Mesenchymal stem cell (in vitro differentiated cells and primary cell): ENCODE data around the gene YIF1A.

ENCODE experiments used
- DNase-seq: peaks from one replicate; pipeline ENCODE4 v3.0.0-alpha.2; 2013
- H2AFZ ChIP-seq: one replicate; pipeline ENCODE4 v1.6.1; 2013; ENCODE audit warnings: low read depth, mild to moderate bottlenecking, control low read depth, inconsistent platforms, low read length, moderate library complexity
- H2AK5ac ChIP-seq: 2 replicates; pipeline ENCODE4 v1.6.1; 2013; ENCODE audit warnings: low read length, moderate library complexity, mild to moderate bottlenecking, inconsistent platforms; ENCODE audit not compliant: severe bottlenecking
- H2BK120ac ChIP-seq: one replicate; pipeline ENCODE4 v1.6.1; 2013; ENCODE audit warnings: low read depth, mild to moderate bottlenecking, inconsistent platforms, low read length, moderate library complexity
- H2BK12ac ChIP-seq, 2 experiments: one replicate each; pipeline ENCODE4 v1.6.1; 2013; ENCODE audit warnings: inconsistent platforms in 2 of 2, low read length in 2 of 2, mild to moderate bottlenecking in 2 of 2, moderate library complexity in 2 of 2, control low read depth in 1 of 2
- H2BK15ac ChIP-seq: one replicate; pipeline ENCODE4 v1.6.1; 2013; ENCODE audit warnings: mild to moderate bottlenecking, low read depth, inconsistent platforms; ENCODE audit not compliant: poor library complexity, severe bottlenecking
- H2BK5ac ChIP-seq: 2 replicates; pipeline ENCODE4 v1.6.1; 2013; ENCODE audit warnings: low read depth, mild to moderate bottlenecking, low read length, control low read depth, inconsistent platforms; ENCODE audit not compliant: poor library complexity, severe bottlenecking
- H3K14ac ChIP-seq, 2 experiments: one replicate each; pipeline ENCODE4 v1.6.1; 2013; ENCODE audit warnings: inconsistent platforms in 2 of 2, low read length in 2 of 2, control low read depth in 1 of 2, mild to moderate bottlenecking in 1 of 2, moderate library complexity in 1 of 2
- H3K18ac ChIP-seq, 2 experiments: one replicate each; pipeline ENCODE4 v1.6.1; 2013; ENCODE audit warnings: inconsistent platforms in 2 of 2, low read length in 2 of 2, control low read depth in 1 of 2, low read depth in 1 of 2, mild to moderate bottlenecking in 1 of 2
- H3K23ac ChIP-seq, 2 experiments: one replicate each; pipeline ENCODE4 v1.6.1; 2013; ENCODE audit warnings: inconsistent platforms in 2 of 2, low read length in 2 of 2, mild to moderate bottlenecking in 2 of 2, moderate library complexity in 2 of 2, control low read depth in 1 of 2
- H3K27ac ChIP-seq: 2 replicates; pipeline ENCODE4 v1.5.1; 2013; ENCODE audit warnings: mild to moderate bottlenecking, moderate library complexity, low read length, control low read depth, inconsistent platforms; ENCODE audit not compliant: poor library complexity, severe bottlenecking
- H3K27me3 ChIP-seq, 2 experiments: 2 replicates each; pipeline versions ENCODE4 v1.6.1 to v1.7.0; 2013; ENCODE audit warnings: low read length in 2 of 2, mild to moderate bottlenecking in 2 of 2, moderate library complexity in 2 of 2, control low read depth in 1 of 2, inconsistent platforms in 1 of 2; ENCODE audit not compliant: control insufficient read depth in 1 of 2, insufficient read depth in 1 of 2
- H3K36me3 ChIP-seq, 2 experiments: 2 replicates each; pipeline versions ENCODE4 v1.6.1 to v1.7.0; 2013; ENCODE audit warnings: low read length in 2 of 2, control low read depth in 1 of 2, inconsistent platforms in 1 of 2, low read depth in 1 of 2, mild to moderate bottlenecking in 1 of 2; ENCODE audit not compliant: insufficient read depth in 2 of 2, control insufficient read depth in 1 of 2
- H3K4ac ChIP-seq, 2 experiments: one replicate each; pipeline ENCODE4 v1.6.1; 2013; ENCODE audit warnings: inconsistent platforms in 2 of 2, low read length in 2 of 2, mild to moderate bottlenecking in 2 of 2, moderate library complexity in 2 of 2, control low read depth in 1 of 2, low read depth in 1 of 2
- H3K4me1 ChIP-seq: 2 replicates; pipeline ENCODE4 v1.6.1; 2013; ENCODE audit warnings: low read depth, low read length, control low read depth; ENCODE audit not compliant: control insufficient read depth, insufficient read depth
- H3K4me2 ChIP-seq: 2 replicates; pipeline ENCODE4 v1.6.1; 2013; ENCODE audit warnings: low read length, mild to moderate bottlenecking, inconsistent platforms; ENCODE audit not compliant: poor library complexity, severe bottlenecking
- H3K4me3 ChIP-seq, 2 experiments: 2 replicates each; pipeline versions ENCODE4 v1.5.1 to v1.7.0; 2013; ENCODE audit warnings: low read length in 2 of 2, mild to moderate bottlenecking in 2 of 2, control low read depth in 1 of 2, low read depth in 1 of 2; ENCODE audit not compliant: insufficient read depth in 1 of 2
- H3K79me1 ChIP-seq: replicated peaks from 2 replicates; pipeline ENCODE4 v1.6.1; 2013; ENCODE audit warnings: mild to moderate bottlenecking, control low read depth, low read length, inconsistent platforms; ENCODE audit not compliant: poor library complexity, severe bottlenecking
- H3K9ac ChIP-seq: 2 replicates; pipeline ENCODE4 v1.7.0; 2013; ENCODE audit warnings: mild to moderate bottlenecking, low read length, moderate library complexity
- H3K9me3 ChIP-seq: 2 replicates; pipeline ENCODE4 v1.7.0; 2013; ENCODE audit warnings: mild to moderate bottlenecking, low read length; ENCODE audit not compliant: control insufficient read depth
- H4K8ac ChIP-seq: one replicate; pipeline ENCODE4 v1.6.1; 2013; ENCODE audit warnings: inconsistent platforms, mild to moderate bottlenecking, low read length, moderate library complexity
- H4K91ac ChIP-seq: one replicate; pipeline ENCODE4 v1.6.1; 2013; ENCODE audit warnings: mild to moderate bottlenecking, low read length, inconsistent platforms
- WGBS: methylation state at CpG from one replicate; pipeline ENCODE4 v1.1.7; 2013; ENCODE audit warnings: mixed read lengths; 5-methylcytosine and 5-hydroxymethylcytosine counted together

The YIF1A gene

GRCh38 chr11:66275396-66275795 is 13.5 kb downstream of the YIF1A start:
- no peak overlapping the region for H3K4ac ChIP-seq
- no peak overlapping the region for H3K4me3 ChIP-seq
- peaks cover 13% of the 10 kb centered on the region for H3K4me1 ChIP-seq
- no peak overlapping the region for H2AK5ac ChIP-seq
- H2BK5ac ChIP-seq, result no peak overlapping the region
- H2BK15ac ChIP-seq, result no peak overlapping the region
- H2BK120ac ChIP-seq, result no peak overlapping the region
- peaks cover 55 to 61% of the 10 kb centered on the region in 2 experiments for H3K36me3 ChIP-seq
- H2BK12ac ChIP-seq, result no peak overlapping the region
- no peak overlapping the region for H3K18ac ChIP-seq
- H3K23ac ChIP-seq, result no peak overlapping the region
- no peak overlapping the region for H3K9ac ChIP-seq
- H3K14ac ChIP-seq, result no peak overlapping the region
- H3K4me2 ChIP-seq, result no peak overlapping the region
- H3K9me3 ChIP-seq, result no peaks in the 10 kb centered on the region
- 97% methylated on average over 8 of the region's 8 CpGs for WGBS
- H3K79me1 ChIP-seq, result peaks cover 14% of the 10 kb centered on the region
- H4K8ac ChIP-seq, result no peak overlapping the region
- no peak overlapping the region for H3K27ac ChIP-seq
- DNase-seq, result no peak
- no peak overlapping the region for H4K91ac ChIP-seq
- peaks cover 7 to 13% of the 10 kb centered on the region in 2 experiments for H3K27me3 ChIP-seq
- no peak overlapping the region for H2AFZ ChIP-seq

- H2AFZ ChIP-seq, result no peak overlapping the region
- no peak overlapping the region for H3K4ac ChIP-seq
- no peak overlapping the region for H2BK120ac ChIP-seq
- 75% methylated on average over 1 of the region's 1 CpG for WGBS
- no peak overlapping the region for H3K27ac ChIP-seq
- H3K14ac ChIP-seq, result no peak overlapping the region
- no peaks in the 10 kb centered on the region for H3K9me3 ChIP-seq
- peaks cover 4 to 7% of the 10 kb centered on the region in 2 experiments for H3K27me3 ChIP-seq
- no peak overlapping the region for H4K8ac ChIP-seq
- H3K23ac ChIP-seq, result no peak overlapping the region
- H3K18ac ChIP-seq, result no peak overlapping the region
- H3K4me1 ChIP-seq, result peaks cover 11% of the 10 kb centered on the region
- no peak for DNase-seq
- no peak overlapping the region for H3K9ac ChIP-seq
- H3K36me3 ChIP-seq, result peaks cover 56 to 61% of the 10 kb centered on the region in 2 experiments
- no peak overlapping the region for H2BK15ac ChIP-seq
- no peak overlapping the region for H3K4me2 ChIP-seq
- H3K4me3 ChIP-seq, result no peak overlapping the region
- no peak overlapping the region for H2BK5ac ChIP-seq
- no peak overlapping the region for H2AK5ac ChIP-seq
- no peak overlapping the region for H2BK12ac ChIP-seq
- H4K91ac ChIP-seq, result no peak overlapping the region
- H3K79me1 ChIP-seq, result peaks cover 14% of the 10 kb centered on the region
Measured at GRCh38 chr11:66274219-66274618, 14.7 kb downstream of the YIF1A start.

DNA sequence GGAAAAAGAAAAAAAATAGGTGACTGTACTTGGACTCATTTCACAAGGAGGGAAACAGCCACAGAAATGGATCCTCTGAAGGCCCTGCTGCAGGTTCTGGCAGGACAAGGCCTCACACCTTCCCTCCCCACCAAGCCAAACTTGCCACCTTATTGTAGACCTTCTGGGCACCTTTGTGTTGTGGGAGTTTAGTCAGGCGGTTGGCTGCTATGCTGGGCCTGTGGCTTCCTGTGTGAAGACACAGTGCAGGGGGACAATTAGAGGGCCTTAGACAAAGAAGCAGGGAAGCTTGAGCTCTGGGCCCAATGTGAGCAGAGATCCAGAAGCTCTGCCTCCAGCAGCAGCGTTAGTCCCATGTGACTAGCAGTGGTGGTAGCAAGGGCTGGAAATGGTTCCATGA is 16.3 kb downstream of the YIF1A start:
- H3K27ac ChIP-seq, result no peak overlapping the region
- no peak overlapping the region for H2BK15ac ChIP-seq
- H2BK5ac ChIP-seq, result no peak overlapping the region
- H3K4me2 ChIP-seq, result no peak overlapping the region
- H2AK5ac ChIP-seq, result no peak overlapping the region
- H3K27me3 ChIP-seq, result no peaks in the 10 kb centered on the region
- H3K18ac ChIP-seq, result no peak overlapping the region
- WGBS, result 98% methylated on average over 2 of the region's 2 CpGs
- H4K8ac ChIP-seq, result no peak overlapping the region
- H2AFZ ChIP-seq, result no peak overlapping the region
- no peak overlapping the region for H3K4me3 ChIP-seq
- H3K9ac ChIP-seq, result no peak overlapping the region
- no peak overlapping the region for H2BK12ac ChIP-seq
- H4K91ac ChIP-seq, result no peak overlapping the region
- H3K36me3 ChIP-seq, result peaks cover 56 to 61% of the 10 kb centered on the region in 2 experiments
- H2BK120ac ChIP-seq, result no peak overlapping the region
- no peak overlapping the region for H3K14ac ChIP-seq
- DNase-seq, result no peak
- peaks cover 14% of the 10 kb centered on the region for H3K79me1 ChIP-seq
- peaks cover 3% of the 10 kb centered on the region for H3K4me1 ChIP-seq
- no peak overlapping the region for H3K23ac ChIP-seq
- H3K9me3 ChIP-seq, result no peaks in the 10 kb centered on the region
- H3K4ac ChIP-seq, result no peak overlapping the region

- H3K9ac ChIP-seq, result no peak overlapping the region
- no peak overlapping the region for H3K27ac ChIP-seq
- H2BK12ac ChIP-seq, result no peak overlapping the region
- H3K4me3 ChIP-seq, result no peak overlapping the region
- H3K27me3 ChIP-seq, result no peaks in the 10 kb centered on the region
- H3K9me3 ChIP-seq, result no peaks in the 10 kb centered on the region
- no peak overlapping the region for H2AFZ ChIP-seq
- no peak overlapping the region for H3K18ac ChIP-seq
- no peak overlapping the region for H4K91ac ChIP-seq
- H2BK5ac ChIP-seq, result no peak overlapping the region
- peaks cover 6% of the 10 kb centered on the region for H3K4me1 ChIP-seq
- no peak for DNase-seq
- H2AK5ac ChIP-seq, result no peak overlapping the region
- H4K8ac ChIP-seq, result no peak overlapping the region
- no peak overlapping the region for H3K14ac ChIP-seq
- peaks cover 56 to 64% of the 10 kb centered on the region in 2 experiments for H3K36me3 ChIP-seq
- H3K4me2 ChIP-seq, result no peak overlapping the region
- H2BK120ac ChIP-seq, result no peak overlapping the region
- peak overlapping the region in 1 of 2 experiments; percentile 34 for H3K23ac ChIP-seq
- peaks cover 14% of the 10 kb centered on the region for H3K79me1 ChIP-seq
- WGBS, result over 99% methylated on average over 7 of the region's 7 CpGs
- no peak overlapping the region for H3K4ac ChIP-seq
- H2BK15ac ChIP-seq, result no peak overlapping the region
Measured at GRCh38 chr11:66271816-66272215, 17.1 kb downstream of the YIF1A start.
